IMR-90 (cell line): ENCODE results near the gene FAAP100. TPM values are rescaled to one million over a fixed set of nuclear protein-coding genes. Genes with fewer than 3 reads are reported as not detected.

ENCODE experiments used
- ATAC-seq: fragments of 200-7000 bp; cut with Tn5 transposase; 2 replicates; pipeline ENCODE4 v1.9.1; 2020; ENCODE audit warnings: low read depth, mild to moderate bottlenecking, moderate library complexity
- BruUV-seq: library from RNA; stranded (reverse); fragments of 400-500 nt; replicated peaks from 2 replicates; lab custom pipeline; 2021; lab: Mats Ljungman, UMichigan
- CTCF ChIA-PET: fragments of 300-600 bp; formaldehyde crosslinking; extraction: SDS; loops from one replicate; lab custom pipeline; 2021; ENCODE audit warnings: antibody characterized with exemption; lab: Yijun Ruan, JAX
- POLR2A ChIA-PET: fragments of 300-600 bp; sonication (Branson Sonifier 250); formaldehyde crosslinking; loops from one replicate; lab custom pipeline; 2022; ENCODE audit warnings: antibody characterized with exemption; ENCODE audit not compliant: unreplicated experiment; lab: Charles Lee
- DNase-seq: peaks from one replicate; pipeline ENCODE4 v3.0.0; 2013
- H2AFZ ChIP-seq: replicated peaks from 2 replicates; pipeline ENCODE3; 2013; ENCODE audit warnings: low read length, mild to moderate bottlenecking; ENCODE audit not compliant: poor library complexity
- H2AK5ac ChIP-seq: 2 replicates; pipeline ENCODE4 v1.6.1; 2013; ENCODE audit warnings: low read depth, low read length, inconsistent platforms
- H2AK9ac ChIP-seq: replicated peaks from 2 replicates; pipeline ENCODE3; 2013; ENCODE audit warnings: mild to moderate bottlenecking, low read depth, low read length, moderate library complexity; ENCODE audit not compliant: poor library complexity
- H2BK120ac ChIP-seq: 2 replicates; pipeline ENCODE4 v1.6.1; 2013; ENCODE audit warnings: low read depth, low read length, inconsistent platforms
- H2BK15ac ChIP-seq: 3 replicates; pipeline ENCODE4 v1.6.1; 2013; ENCODE audit warnings: low read depth, low read length, inconsistent platforms
- H2BK20ac ChIP-seq: 2 replicates; pipeline ENCODE4 v1.6.1; 2013; ENCODE audit warnings: low read depth, mild to moderate bottlenecking, inconsistent platforms, low read length, moderate library complexity
- H2BK5ac ChIP-seq: 2 replicates; pipeline ENCODE4 v1.6.1; 2013; ENCODE audit warnings: mild to moderate bottlenecking, low read depth, low read length, inconsistent platforms; ENCODE audit not compliant: poor library complexity, severe bottlenecking
- H3K14ac ChIP-seq: replicated peaks from 2 replicates; pipeline ENCODE4 v1.6.1; 2013; ENCODE audit warnings: low read depth, low read length, inconsistent platforms
- H3K18ac ChIP-seq: 2 replicates; pipeline ENCODE4 v1.6.1; 2013; ENCODE audit warnings: low read depth, low read length, control low read depth
- H3K23ac ChIP-seq: 2 replicates; pipeline ENCODE4 v1.6.1; 2013; ENCODE audit warnings: low read depth, low read length, inconsistent platforms
- H3K27ac ChIP-seq: 2 replicates; pipeline ENCODE4 v1.5.1; 2013; ENCODE audit warnings: mild to moderate bottlenecking, control low read depth, low read length; ENCODE audit not compliant: insufficient read depth
- H3K27me3 ChIP-seq: 2 replicates; pipeline ENCODE4 v1.6.1; 2013; ENCODE audit warnings: low read length; ENCODE audit not compliant: control insufficient read depth, insufficient read depth
- H3K36me3 ChIP-seq: 2 replicates; pipeline ENCODE4 v1.6.1; 2013; ENCODE audit warnings: low read length, mixed read lengths; ENCODE audit not compliant: control insufficient read depth, insufficient read depth
- H3K4ac ChIP-seq: 2 replicates; pipeline ENCODE4 v1.6.1; 2013; ENCODE audit warnings: low read depth, low read length, inconsistent platforms
- H3K4me1 ChIP-seq: 2 replicates; pipeline ENCODE4 v1.6.1; 2013; ENCODE audit warnings: low read length, mixed read lengths; ENCODE audit not compliant: control insufficient read depth, insufficient read depth
- H3K4me2 ChIP-seq: 2 replicates; pipeline ENCODE4 v1.6.1; 2013; ENCODE audit warnings: low read depth, mild to moderate bottlenecking, control low read depth, low read length, moderate library complexity
- H3K4me3 ChIP-seq: 2 replicates; pipeline ENCODE4 v1.5.1; 2013; ENCODE audit warnings: low read depth, mild to moderate bottlenecking, control low read depth, low read length, moderate library complexity; ENCODE audit not compliant: insufficient read depth
- H3K56ac ChIP-seq: 2 replicates; pipeline ENCODE4 v1.6.1; 2013; ENCODE audit warnings: low read length, inconsistent platforms; ENCODE audit not compliant: insufficient read depth; ENCODE audit errors: extremely low read depth
- H3K79me1 ChIP-seq, 2 experiments: 2 replicates each; pipeline ENCODE4 v1.6.1; 2013; ENCODE audit warnings: low read length in 2 of 2, inconsistent platforms in 1 of 2, low read depth in 1 of 2
- H3K9ac ChIP-seq: 2 replicates; pipeline ENCODE4 v1.6.1; 2013; ENCODE audit warnings: low read depth, low read length, control low read depth
- H3K9me1 ChIP-seq: 2 replicates; pipeline ENCODE4 v1.6.1; 2013; ENCODE audit warnings: low read length, inconsistent platforms; ENCODE audit not compliant: insufficient read depth
- H3K9me3 ChIP-seq: 2 replicates; pipeline ENCODE4 v1.6.1; 2013; ENCODE audit warnings: low read length; ENCODE audit not compliant: control insufficient read depth, insufficient read depth
- H4K20me1 ChIP-seq: 2 replicates; pipeline ENCODE4 v1.6.1; 2013; ENCODE audit warnings: low read length, inconsistent platforms; ENCODE audit not compliant: insufficient read depth
- H4K5ac ChIP-seq: 2 replicates; pipeline ENCODE4 v1.6.1; 2013; ENCODE audit warnings: mild to moderate bottlenecking, low read depth, low read length, control low read depth
- H4K8ac ChIP-seq, 2 experiments: 2 replicates each; pipeline ENCODE4 v1.6.1; 2013; ENCODE audit warnings: low read depth in 2 of 2, low read length in 2 of 2, control low read depth in 1 of 2, inconsistent platforms in 1 of 2
- H4K91ac ChIP-seq: 2 replicates; pipeline ENCODE4 v1.6.1; 2013; ENCODE audit warnings: low read depth, low read length, inconsistent platforms; ENCODE audit not compliant: insufficient read depth
- BHLHE40 ChIP-seq: fragments of 150-350 bp; IDR thresholded peaks from 2 replicates; pipeline ENCODE4 v1.6.1; 2016; ENCODE audit warnings: mild to moderate bottlenecking, low read depth, low read length
- MAFK ChIP-seq: IDR thresholded peaks from 2 replicates; pipeline ENCODE4 v1.6.1; 2012; ENCODE audit warnings: low read depth, low read length, improper control_type of control experiment
- USF2 ChIP-seq: fragments of 150-350 bp; IDR thresholded peaks from 2 replicates; pipeline ENCODE4 v1.6.1; 2017; ENCODE audit warnings: mild to moderate bottlenecking, antibody characterized with exemption, low read length, low read depth
- WGBS, 2 experiments: methylation state at CpG; one replicate each; pipeline versions ENCODE4 v1.1.5 to v1.1.7; 2013; ENCODE audit warnings: missing lambda C conversion rate in 2 of 2; ENCODE audit not compliant: insufficient read length in 1 of 2; ENCODE audit errors: extremely low coverage in 2 of 2; 5-methylcytosine and 5-hydroxymethylcytosine counted together
- dilution Hi-C: fragments of 300-500 bp; cut with HindIII; formaldehyde crosslinking; loops from one replicate; pipeline ENCODE4 v1.14.3; 2018; ENCODE audit warnings: low sequenced_read_pairs; ENCODE audit not compliant: unreplicated experiment
- in situ Hi-C: fragments of 300-500 bp; cut with MboI; formaldehyde crosslinking; loops from 3 replicates; pipeline ENCODE4 v1.14.3; 2019; ENCODE audit warnings: low sequenced_read_pairs, inconsistent platforms, mixed read lengths
- intact Hi-C: fragments of 100-400 bp; cut with micrococcal nuclease; formaldehyde crosslinking; loops from 2 replicates; pipeline ENCODE4 v1.10.0; 2022
- polyA plus RNA-seq, 3 experiments: library from polyadenylated mRNA; depleted of rRNA; stranded (reverse); fragments of >200 nt; gene quantifications; 2 replicates each; pipeline ENCODE4 v1.2.3, GENCODE V29; 2012; ENCODE audit warnings: low replicate concordance in 1 of 3
- total RNA-seq: library from RNA; depleted of rRNA; stranded (reverse); fragments of >200 nt; gene quantifications from 2 replicates; pipeline ENCODE4 v1.2.3, GENCODE V29; 2012
- TF ChIP-seq, protein P1 (sequence below): fragments of 150-350 bp; IDR thresholded peaks from 2 replicates; pipeline ENCODE4 v1.6.1; 2016; ENCODE audit warnings: low read depth, mild to moderate bottlenecking, low read length, moderate library complexity, borderline replicate concordance

The FAAP100 gene
- total and polyA plus RNA-seq, 2 of the 4 experiments (the other 2 are of a cell fraction) = 7.9 to 24.8 TPM

DNA sequence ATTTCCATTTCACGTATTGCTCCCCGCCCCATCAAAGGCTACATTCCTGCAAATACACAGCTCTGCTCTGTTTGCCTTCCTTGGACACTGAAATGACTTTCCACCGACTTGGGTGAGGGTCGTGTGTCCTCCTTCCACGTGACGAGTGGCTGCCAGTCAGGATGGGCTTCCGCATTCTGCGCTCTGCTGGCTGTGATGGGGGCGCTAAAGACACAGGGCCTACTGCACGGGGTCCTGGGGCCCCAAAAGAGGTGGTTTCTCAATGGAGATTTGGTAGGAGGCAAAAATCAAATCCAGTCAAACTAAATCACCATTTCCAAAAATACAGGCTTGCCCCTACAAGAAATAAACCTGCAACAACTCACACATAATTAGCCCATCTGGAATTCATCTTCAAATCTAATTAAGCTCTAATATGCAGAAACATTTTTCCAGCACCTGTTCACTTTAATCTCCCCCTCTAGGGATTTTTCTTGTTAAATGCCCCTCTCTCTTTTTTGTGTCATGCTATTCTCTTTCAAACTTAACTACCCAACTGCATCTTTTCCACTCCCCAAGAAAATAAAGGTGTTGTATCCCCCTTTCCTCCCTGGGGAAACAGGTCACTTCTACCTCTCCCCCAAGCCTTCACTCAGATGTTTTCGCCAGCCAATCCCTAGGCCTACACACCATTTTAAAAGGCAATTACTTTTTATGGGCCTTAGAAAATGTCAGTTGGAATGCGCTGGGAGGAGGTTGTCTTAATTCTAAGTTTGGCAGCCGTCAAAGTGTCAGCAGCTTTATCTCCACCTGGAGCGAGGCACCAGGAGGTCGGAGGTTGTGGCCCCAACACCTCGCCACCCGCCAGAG lies 21.9 kb upstream of the FAAP100 start (continued):
- no peak for TF ChIP-seq USF2
- no peak for TF ChIP-seq MAFK

- no peak overlapping the region for H3K18ac ChIP-seq
- no peak overlapping the region for H4K91ac ChIP-seq
- H2BK15ac ChIP-seq = no peak overlapping the region
- ATAC-seq (no peak), DNase-seq (no peak)
- no peak overlapping the region for H3K23ac ChIP-seq
- H4K8ac ChIP-seq = no peak overlapping the region
- H2BK20ac ChIP-seq = no peak overlapping the region
- dilution Hi-C loops = no loop called here
- H3K4me2 ChIP-seq = no peak overlapping the region
- no peak overlapping the region for H4K5ac ChIP-seq
- H3K4me1 ChIP-seq = peaks cover 27% of the 10 kb centered on the region
- in situ Hi-C loops = no loop called here
- no peak overlapping the region for H2AK5ac ChIP-seq
- no peak overlapping the region for H3K4ac ChIP-seq
- H3K14ac ChIP-seq = no peak overlapping the region
- 97% methylated on average over 6 of the region's 12 CpGs; no CpG with 5 or more reads in 1 of the 2 experiments for WGBS, 2 experiments
- peaks cover 48 to 93% of the 10 kb centered on the region in 2 experiments for H3K79me1 ChIP-seq
- no peak overlapping the region for H2BK120ac ChIP-seq
- H3K4me3 ChIP-seq = no peak overlapping the region
- no TSS peak for BruUV-seq
- CTCF ChIA-PET = no interaction called here
- peak overlapping the region; percentile 55 for H2AK9ac ChIP-seq
- H4K20me1 ChIP-seq = peaks cover 18% of the 10 kb centered on the region
- no peak overlapping the region for H3K9ac ChIP-seq
- peaks cover 40% of the 10 kb centered on the region for H3K9me1 ChIP-seq
- no peak for TF ChIP-seq BHLHE40
- TF ChIP-seq, protein P1, sequence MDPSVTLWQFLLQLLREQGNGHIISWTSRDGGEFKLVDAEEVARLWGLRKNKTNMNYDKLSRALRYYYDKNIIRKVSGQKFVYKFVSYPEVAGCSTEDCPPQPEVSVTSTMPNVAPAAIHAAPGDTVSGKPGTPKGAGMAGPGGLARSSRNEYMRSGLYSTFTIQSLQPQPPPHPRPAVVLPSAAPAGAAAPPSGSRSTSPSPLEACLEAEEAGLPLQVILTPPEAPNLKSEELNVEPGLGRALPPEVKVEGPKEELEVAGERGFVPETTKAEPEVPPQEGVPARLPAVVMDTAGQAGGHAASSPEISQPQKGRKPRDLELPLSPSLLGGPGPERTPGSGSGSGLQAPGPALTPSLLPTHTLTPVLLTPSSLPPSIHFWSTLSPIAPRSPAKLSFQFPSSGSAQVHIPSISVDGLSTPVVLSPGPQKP = no peak
- H3K56ac ChIP-seq = no peak overlapping the region
- no peaks in the 10 kb centered on the region for H3K9me3 ChIP-seq
- POLR2A ChIA-PET = no interaction called here
- no peak overlapping the region for H3K27ac ChIP-seq
- H2AFZ ChIP-seq = no peak overlapping the region
- H2BK5ac ChIP-seq = no peak overlapping the region
- intact Hi-C loops = no loop called here
- no peaks in the 10 kb centered on the region for H3K27me3 ChIP-seq
- peaks cover 51% of the 10 kb centered on the region for H3K36me3 ChIP-seq
These were observed 20.5 kb upstream of the FAAP100 start for GRCh38 chr17:81572563-81573168.
